NCI-H226 (cell line): ENCODE data around the gene DIAPH3.

Experiments
- DNase-seq: peaks from one replicate; pipeline ENCODE4 v3.0.0-alpha.2; 2015

DIAPH3 gene

GRCh38 chr13:59957438-59957837 lies 206.3 kb downstream of the DIAPH3 start:
- no peak for DNase-seq

GRCh38 chr13:59954601-59955000 lies 209.1 kb downstream of the DIAPH3 start:
- no peak for DNase-seq

GRCh38 chr13:59951011-59951410 lies 212.7 kb downstream of the DIAPH3 start:
- no peak for DNase-seq

- DNase-seq, result no peak
Observed at GRCh38 chr13:59950266-59950665, 213.5 kb downstream of the DIAPH3 start.

- no peak for DNase-seq
Observed at GRCh38 chr13:59948686-59949085, 215.0 kb downstream of the DIAPH3 start.

- no peak for DNase-seq
Observed at GRCh38 chr13:59946944-59947343, 216.8 kb downstream of the DIAPH3 start.

- no peak for DNase-seq
Observed at GRCh38 chr13:59931621-59932020, 232.1 kb downstream of the DIAPH3 start.

GRCh38 chr13:59924256-59924655 lies 239.5 kb downstream of the DIAPH3 start:
- DNase-seq, result no peak

- DNase-seq, result no peak
Observed at GRCh38 chr13:59915252-59915651, 248.5 kb downstream of the DIAPH3 start.

- no peak for DNase-seq
Observed at GRCh38 chr13:59914556-59914955, 249.2 kb downstream of the DIAPH3 start.

GRCh38 chr13:59906413-59907049 lies 257.2 kb downstream of the DIAPH3 start:
- no peak for DNase-seq

GRCh38 chr13:59901191-59901590 lies 262.5 kb downstream of the DIAPH3 start:
- no peak for DNase-seq

- no peak for DNase-seq
Observed at GRCh38 chr13:59898066-59898465, 265.7 kb downstream of the DIAPH3 start.

GRCh38 chr13:59893266-59893665 lies 270.5 kb downstream of the DIAPH3 start:
- no peak for DNase-seq

- DNase-seq, result no peak
Observed at GRCh38 chr13:59891053-59891452, 272.7 kb downstream of the DIAPH3 start.

GRCh38 chr13:59890054-59890453 lies 273.7 kb downstream of the DIAPH3 start:
- no peak for DNase-seq

- DNase-seq, result no peak
Observed at GRCh38 chr13:59888408-59888807, 275.3 kb downstream of the DIAPH3 start.

- no peak for DNase-seq
Observed at GRCh38 chr13:59885076-59885475, 278.7 kb downstream of the DIAPH3 start.

- DNase-seq, result no peak
Observed at GRCh38 chr13:59883885-59884284, 279.8 kb downstream of the DIAPH3 start.

- no peak for DNase-seq
Observed at GRCh38 chr13:59880468-59880867, 283.3 kb downstream of the DIAPH3 start.

- no peak for DNase-seq
Observed at GRCh38 chr13:59879281-59879680, 284.4 kb downstream of the DIAPH3 start.

- no peak for DNase-seq
Observed at GRCh38 chr13:59877933-59878332, 285.8 kb downstream of the DIAPH3 start.

GRCh38 chr13:59874973-59875372 lies 288.8 kb downstream of the DIAPH3 start:
- DNase-seq, result no peak

- DNase-seq, result no peak
Observed at GRCh38 chr13:59873856-59874255, 289.9 kb downstream of the DIAPH3 start.

- no peak for DNase-seq
Observed at GRCh38 chr13:59873309-59873708, 290.4 kb downstream of the DIAPH3 start.

GRCh38 chr13:59867867-59868266 lies 295.9 kb downstream of the DIAPH3 start:
- DNase-seq, result no peak
